Placental epithelial cell (primary cell): Measurements from ENCODE around the gene STK24. TPM values are rescaled to one million over a fixed set of nuclear protein-coding genes. Genes with fewer than 3 reads are reported as not detected.

Experiments
- total RNA-seq: library from RNA; depleted of rRNA; stranded (reverse); fragments of >200 nt; gene quantifications from 2 replicates; pipeline ENCODE4 v1.2.3, GENCODE V29; 2012

Gene STK24
- total RNA-seq, result 71.5 and 119 TPM in 2 replicates

DNA sequence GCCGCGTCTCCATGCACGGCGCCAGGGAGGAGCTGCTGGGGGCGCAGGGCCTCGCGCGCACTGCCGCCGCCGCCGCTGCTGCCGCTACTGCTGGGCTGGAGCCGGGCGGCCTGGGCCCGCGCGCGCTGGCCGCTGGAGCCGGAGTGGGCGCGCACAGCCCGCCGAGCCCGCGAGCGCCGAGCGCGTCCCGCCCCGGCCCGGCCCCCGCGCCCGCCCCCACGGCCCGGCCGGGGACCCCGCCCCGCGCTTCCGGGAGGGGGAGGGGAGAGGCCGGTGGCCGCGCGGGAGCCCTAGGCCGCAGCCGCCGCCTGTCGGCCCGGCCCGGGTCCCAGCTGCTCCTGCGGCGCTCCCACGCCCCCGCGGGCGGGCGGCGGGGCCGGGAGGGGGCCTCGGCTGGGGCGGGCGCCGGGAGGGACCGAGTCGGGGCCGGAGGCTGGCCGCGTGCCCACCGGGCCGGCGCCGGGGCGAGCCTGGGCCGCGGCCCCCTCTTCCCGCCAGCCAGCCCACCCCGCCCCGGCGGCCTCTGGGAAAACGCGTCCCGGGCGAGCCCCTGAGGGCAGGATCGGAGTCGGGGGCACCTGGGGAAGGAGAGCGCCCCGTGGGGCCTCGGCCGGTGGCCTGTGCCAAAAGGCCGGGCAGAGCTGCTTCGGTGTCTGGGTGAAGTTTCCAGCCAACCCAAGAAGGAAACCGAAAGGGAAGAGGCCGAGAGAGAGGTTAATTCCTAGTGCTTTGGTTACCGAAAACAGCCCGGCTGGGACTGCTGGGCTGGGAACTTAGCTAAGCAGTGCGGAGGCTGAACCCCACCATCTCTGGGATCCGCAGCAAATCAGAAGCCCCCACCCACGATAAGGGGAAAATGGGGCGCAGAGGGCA, at the start of gene STK24:
STK24 (minus strand) TSS at position 145 of the 873 bp plus-strand sequence. CDS start 321 bp downstream, outside the sequence.

Other genes starting within 250 kb of the STK24 start
- not detected in 2 replicates for gene SLC15A1, start 175.6 kb upstream of the STK24 start, total RNA-seq